HepG2 (cell line): ENCODE measurements around the gene ATP10A.

Experiments
- DR1 ChIP-seq: sonication (generic); formaldehyde crosslinking; IDR thresholded peaks from 2 replicates; pipeline ENCODE4 v1.8.0; 2021; ENCODE audit warnings: mild to moderate bottlenecking, missing genetic modification reagents, inconsistent platforms
- NFRKB ChIP-seq: fragments of 450-650 bp; IDR thresholded peaks from 2 replicates; pipeline ENCODE4 v1.6.1; 2017
- TAF1 ChIP-seq: sonication (generic); formaldehyde crosslinking; IDR thresholded peaks from 2 replicates; pipeline ENCODE4 v1.4.0; 2020; ENCODE audit warnings: missing genetic modification reagents
- ZNF253 ChIP-seq: sonication (generic); formaldehyde crosslinking; IDR thresholded peaks from 2 replicates; pipeline ENCODE4 v1.8.0; 2022; ENCODE audit warnings: mild to moderate bottlenecking, missing genetic modification reagents, borderline replicate concordance
- ZNF687 ChIP-seq: sonication (generic); formaldehyde crosslinking; IDR thresholded peaks from 2 replicates; pipeline ENCODE4 v1.5.1; 2020; ENCODE audit warnings: mild to moderate bottlenecking, missing genetic modification reagents, moderate library complexity
- ZNF792 ChIP-seq: IDR thresholded peaks from 2 replicates; pipeline ENCODE4 v1.6.1; 2016
- TF ChIP-seq, protein P1 (sequence below): sonication (generic); formaldehyde crosslinking; IDR thresholded peaks from 2 replicates; pipeline ENCODE4 v1.4.0; 2020; ENCODE audit warnings: missing genetic modification reagents

- no peak for TF ChIP-seq TAF1 (CRISPR knock-in tag)
- TF ChIP-seq ZNF687 (CRISPR knock-in tag), result no peak
- no peak for TF ChIP-seq ZNF253 (CRISPR knock-in tag)
- TF ChIP-seq NFRKB, result no peak
- TF ChIP-seq DR1 (CRISPR knock-in tag), result no peak
- TF ChIP-seq, protein P1, sequence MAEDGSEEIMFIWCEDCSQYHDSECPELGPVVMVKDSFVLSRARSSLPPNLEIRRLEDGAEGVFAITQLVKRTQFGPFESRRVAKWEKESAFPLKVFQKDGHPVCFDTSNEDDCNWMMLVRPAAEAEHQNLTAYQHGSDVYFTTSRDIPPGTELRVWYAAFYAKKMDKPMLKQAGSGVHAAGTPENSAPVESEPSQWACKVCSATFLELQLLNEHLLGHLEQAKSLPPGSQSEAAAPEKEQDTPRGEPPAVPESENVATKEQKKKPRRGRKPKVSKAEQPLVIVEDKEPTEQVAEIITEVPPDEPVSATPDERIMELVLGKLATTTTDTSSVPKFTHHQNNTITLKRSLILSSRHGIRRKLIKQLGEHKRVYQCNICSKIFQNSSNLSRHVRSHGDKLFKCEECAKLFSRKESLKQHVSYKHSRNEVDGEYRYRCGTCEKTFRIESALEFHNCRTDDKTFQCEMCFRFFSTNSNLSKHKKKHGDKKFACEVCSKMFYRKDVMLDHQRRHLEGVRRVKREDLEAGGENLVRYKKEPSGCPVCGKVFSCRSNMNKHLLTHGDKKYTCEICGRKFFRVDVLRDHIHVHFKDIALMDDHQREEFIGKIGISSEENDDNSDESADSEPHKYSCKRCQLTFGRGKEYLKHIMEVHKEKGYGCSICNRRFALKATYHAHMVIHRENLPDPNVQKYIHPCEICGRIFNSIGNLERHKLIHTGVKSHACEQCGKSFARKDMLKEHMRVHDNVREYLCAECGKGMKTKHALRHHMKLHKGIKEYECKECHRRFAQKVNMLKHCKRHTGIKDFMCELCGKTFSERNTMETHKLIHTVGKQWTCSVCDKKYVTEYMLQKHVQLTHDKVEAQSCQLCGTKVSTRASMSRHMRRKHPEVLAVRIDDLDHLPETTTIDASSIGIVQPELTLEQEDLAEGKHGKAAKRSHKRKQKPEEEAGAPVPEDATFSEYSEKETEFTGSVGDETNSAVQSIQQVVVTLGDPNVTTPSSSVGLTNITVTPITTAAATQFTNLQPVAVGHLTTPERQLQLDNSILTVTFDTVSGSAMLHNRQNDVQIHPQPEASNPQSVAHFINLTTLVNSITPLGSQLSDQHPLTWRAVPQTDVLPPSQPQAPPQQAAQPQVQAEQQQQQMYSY, result no peak
- no peak for TF ChIP-seq ZNF792 (CRISPR knock-in tag)
These were observed 193.0 kb downstream of the ATP10A start for GRCh38 chr15:25670025-25670554.
